Measurements from ENCODE around the gene WNT16. TPM values are rescaled to one million over a fixed set of nuclear protein-coding genes. Genes with fewer than 3 reads are reported as not detected.
"Not testable (repeated sequence)": the region's sequence is repeated elsewhere in the genome, so short reads cannot be mapped to it uniquely, and the experiment has no call there.

The WNT16 gene
- polyA plus RNA-seq, 3 donors, result not detected

DNA sequence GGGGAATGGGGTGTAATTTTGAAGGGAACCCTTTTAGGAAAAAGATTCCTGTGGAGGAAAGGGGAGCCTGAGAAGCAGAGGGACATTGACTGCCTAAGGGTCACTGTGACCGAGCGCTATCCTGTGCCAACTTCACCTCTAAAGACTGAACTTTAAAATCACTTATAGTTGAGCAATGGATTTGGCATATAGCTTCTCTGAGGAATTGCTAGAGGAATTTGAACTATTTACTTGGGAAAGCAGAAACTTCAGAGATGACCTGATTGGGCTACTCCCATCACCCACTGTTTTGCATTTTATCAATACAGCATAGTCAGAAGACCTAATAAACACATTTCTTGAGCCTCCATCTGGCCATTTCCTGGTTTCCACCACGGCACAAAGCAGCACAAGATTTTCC lies 23.7 kb upstream of the WNT16 start:
- no peak for DNase-seq (ENCODE audit: low read depth in 3 of 3, low spot score in 2 of 3)

DNA sequence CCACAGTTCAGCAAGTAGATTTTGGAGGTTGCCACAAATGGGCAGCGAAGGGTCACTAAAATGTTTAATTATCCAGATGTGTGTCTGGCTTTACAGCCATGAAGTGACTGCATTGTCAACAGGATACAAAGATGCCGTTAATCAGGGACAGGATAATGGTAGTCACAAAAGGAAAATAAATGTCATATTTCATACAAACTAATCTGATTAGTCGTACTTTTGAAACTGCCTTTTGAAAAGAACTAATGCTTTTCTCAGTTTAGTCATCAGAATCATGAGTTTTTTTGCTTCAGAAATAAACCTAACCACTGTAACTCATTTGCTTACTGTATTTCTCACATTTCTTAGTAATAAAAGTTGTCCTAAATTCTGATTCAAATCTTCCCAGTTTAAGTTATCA lies 22.2 kb upstream of the WNT16 start:
- DNase-seq (ENCODE audit: low read depth in 3 of 3, low spot score in 2 of 3), result no peak

DNA sequence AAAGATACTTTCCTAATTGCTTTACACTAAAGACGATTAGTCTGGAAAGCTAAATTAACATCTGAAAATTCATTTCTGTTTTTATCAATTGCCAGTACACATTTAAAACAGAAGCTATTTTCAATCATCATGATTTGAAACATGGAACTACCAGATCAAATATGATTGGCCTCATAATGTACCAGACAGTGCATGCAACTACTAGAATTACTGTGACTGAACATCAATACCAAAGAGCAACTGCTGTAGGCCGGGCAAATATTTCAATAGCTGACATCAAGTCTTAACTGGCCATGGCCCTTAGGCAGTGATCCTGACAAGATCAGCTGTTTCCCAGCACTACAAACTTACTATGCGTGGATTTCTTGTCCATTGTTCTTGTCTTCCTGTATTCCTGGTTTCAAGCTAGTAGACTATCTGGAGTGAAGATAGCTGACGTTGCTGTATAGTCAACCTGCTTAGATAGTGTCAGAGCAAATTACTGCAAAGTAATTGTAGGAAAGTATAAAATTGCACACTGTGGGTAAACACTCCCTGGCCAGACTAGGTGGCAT lies 21.7 kb upstream of the WNT16 start:
- DNase-seq (ENCODE audit: low read depth in 3 of 3, low spot score in 2 of 3), result no peak

DNA sequence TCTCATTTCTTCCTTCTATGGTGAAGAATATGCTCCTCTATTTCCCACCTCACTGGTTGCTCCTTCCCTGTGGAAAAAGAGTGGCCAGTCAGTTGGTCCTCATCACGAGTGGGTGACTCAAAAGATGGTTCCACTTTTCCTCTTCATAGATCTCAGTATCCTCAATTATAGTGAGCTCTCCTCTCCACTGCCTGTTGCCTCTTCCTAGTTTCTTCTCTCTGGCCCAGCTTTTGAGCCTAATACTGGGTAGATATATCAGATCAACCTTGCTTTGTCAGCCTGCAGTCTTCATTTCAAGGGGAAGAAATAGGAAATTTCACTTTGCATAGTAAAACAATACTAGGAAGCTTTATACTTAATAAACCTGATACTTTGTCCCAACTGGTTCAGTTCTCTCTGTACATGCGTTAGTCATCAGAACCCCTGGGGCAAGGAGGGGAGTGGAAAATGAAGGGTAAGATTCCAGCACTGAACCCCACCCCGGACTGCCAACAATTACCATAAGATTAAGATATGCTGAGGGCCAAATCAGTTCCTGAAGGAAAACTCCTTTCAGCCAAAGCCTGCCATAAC lies 15.5 kb upstream of the WNT16 start:
- DNase-seq (ENCODE audit: low read depth in 3 of 3, low spot score in 2 of 3), result no peak

DNA sequence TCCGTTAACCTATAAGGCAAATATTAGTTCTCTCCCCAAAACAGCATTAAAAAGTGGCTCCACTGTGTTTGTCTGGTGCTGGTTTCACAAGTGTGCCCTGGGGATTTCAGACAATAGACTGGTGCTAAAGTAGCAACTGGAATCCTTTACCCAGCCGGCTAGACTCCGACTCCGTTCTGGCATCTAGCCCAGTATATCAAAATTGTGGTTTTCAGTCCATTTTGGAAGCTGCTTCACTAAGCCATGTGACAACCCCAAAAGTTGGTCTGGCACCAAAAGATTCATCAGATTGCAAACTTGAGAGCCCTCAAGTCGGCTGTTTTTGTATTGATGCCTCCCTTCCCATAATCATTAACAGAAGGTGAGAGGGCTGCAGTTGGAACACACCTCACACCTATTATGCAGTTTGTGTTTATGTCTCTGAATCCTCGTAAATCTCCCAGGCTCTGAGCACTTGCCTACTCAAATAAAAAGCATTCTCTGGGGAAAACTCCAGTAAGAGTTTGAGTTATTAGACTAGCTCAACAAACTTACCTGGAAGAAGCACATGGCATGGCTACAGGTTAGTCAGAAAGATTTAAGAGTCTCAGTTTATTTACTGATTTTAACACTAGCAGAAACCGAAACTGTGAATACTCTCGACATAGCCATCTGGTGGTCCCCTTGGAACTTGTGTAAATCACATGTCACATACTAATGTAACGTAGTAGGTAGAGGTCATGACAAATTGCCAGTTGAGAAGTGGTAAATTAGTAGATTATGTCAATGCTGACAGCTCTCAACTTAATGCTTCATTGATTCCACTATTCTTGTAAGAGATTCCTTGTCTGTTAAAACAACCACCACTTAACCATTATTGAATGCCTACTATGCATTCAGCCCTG lies 14.8 kb upstream of the WNT16 start:
- no peak for DNase-seq (ENCODE audit: low read depth in 3 of 3, low spot score in 2 of 3)

DNA sequence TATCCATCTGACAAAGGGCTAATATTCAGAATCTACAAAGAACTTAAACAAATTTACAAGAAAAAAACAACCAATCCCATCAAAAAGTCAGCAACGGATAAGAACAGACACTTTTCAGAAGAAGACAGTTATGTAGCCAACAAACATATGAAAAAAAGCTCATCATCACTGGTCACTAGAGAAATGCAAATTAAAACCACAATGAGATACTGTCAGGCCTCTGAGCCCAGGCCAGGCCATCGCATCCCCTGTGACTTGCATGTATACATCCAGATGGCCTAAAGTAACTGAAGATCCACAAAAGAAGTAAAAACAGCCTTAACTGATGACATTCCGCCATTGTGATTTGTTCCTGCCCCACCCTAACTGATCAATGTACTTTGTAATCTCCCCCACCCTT lies 13.6 kb upstream of the WNT16 start:
- not testable (repeated sequence) for DNase-seq (ENCODE audit: low read depth in 3 of 3, low spot score in 2 of 3)

DNA sequence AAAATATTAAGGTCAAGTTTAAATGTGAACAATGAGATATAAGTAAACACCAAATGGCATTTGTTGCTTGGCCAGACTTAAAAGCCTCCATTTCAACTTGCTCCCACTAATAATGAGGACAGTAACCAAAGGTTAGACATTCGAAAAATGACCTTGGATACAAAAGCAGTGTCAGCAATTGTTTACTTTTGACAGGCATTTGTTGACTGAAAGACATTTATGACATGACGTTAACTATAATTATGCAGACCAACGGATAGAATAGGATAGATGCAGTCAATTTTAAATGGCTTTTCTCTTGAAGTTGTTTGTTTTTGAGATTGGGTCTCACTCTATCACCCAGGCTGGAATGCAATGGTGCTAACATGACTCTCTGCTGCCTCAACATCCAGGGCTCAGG lies 6.3 kb upstream of the WNT16 start:
- DNase-seq (ENCODE audit: low read depth in 3 of 3, low spot score in 2 of 3), result no peak

DNA sequence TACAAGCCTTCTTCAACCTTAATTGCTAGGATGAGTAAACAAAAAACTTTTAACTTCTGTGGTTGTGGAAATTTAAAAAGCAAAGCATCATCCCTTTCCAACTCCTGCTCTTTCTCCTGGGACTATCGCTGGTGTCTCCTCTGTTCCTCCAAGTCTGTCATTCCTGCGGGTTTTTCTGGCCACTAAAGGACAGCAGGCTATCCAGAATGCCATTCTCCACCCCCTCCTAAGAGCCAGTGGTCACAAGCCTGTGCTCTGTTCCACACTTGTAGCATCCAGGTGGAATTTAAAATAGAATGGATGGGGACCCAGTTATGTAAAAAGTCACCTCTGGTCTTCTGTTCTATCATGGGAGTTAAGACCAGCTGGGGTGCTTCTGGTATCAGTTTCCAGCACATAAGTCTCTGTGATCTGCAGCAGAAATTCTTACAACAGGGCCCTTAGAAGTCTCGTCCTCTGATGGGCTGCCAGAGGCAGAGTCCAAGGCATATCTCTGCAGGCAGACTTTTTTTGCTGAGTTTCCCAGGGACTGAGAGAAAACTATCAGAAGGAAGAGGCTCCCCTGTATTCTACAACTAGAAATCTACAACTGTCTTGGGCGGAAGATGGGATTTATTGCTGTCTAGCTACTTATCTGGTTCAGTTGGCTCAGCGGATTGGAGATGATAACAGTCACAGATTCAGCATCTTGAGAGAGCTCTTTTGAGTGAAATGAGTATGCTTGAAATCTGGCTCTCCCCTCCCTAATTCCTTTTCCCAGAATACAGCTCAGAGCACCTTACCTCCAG lies 5.1 kb upstream of the WNT16 start:
- DNase-seq (ENCODE audit: low read depth in 3 of 3, low spot score in 2 of 3), result no peak

DNA sequence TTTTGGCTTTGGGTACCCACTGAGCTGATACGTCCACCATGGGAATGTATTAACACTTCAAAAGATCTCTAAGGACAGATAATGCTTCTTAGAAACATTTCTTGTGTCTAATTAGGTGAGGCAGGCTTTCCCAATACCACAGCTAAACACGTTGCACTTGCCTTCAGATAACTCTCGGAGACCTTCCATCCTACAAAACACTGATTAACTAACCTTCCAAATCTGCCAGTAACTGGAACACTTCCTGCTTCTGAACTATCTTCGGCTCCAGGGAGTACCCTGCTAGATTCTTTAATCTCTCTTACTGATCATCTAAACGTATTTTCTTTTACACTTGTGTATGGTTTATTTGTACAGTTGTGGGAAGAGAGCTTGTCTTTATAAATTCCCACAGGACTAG lies 1.1 kb upstream of the WNT16 start:
- DNase-seq (ENCODE audit: low read depth in 3 of 3, low spot score in 2 of 3), result no peak

DNA sequence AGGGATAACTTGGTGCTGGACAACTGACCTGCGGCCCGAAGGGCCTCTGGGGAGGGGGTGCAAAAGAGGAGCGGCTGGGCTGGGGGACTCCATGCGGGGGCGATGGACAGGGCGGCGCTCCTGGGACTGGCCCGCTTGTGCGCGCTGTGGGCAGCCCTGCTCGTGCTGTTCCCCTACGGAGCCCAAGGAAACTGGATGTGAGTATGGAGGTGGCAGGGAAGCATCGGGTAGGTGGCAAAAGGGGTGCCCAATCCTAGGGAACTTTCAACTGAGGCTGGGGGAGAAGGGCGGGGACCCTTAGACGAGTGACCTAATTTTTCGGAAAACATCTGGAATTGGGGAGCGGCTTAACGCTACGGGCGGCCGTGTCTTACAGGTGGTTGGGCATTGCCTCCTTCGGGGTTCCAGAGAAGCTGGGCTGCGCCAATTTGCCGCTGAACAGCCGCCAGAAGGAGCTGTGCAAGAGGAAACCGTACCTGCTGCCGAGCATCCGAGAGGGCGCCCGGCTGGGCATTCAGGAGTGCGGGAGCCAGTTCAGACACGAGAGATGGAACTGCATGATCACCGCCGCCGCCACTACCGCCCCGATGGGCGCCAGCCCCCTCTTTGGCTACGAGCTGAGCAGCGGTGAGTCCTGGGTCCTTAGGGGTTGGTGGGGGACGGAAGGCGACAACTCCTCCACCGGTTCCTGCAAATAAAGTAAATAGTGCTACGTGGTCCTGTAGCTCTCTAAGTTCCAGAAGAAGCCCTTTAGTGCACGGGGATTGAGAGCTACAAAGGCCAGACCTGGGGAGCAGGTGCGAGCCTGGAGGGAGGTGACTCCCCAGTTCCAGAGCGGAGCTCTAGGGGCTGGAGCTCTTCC lies 622 bp downstream of the WNT16 start:
- DNase-seq (ENCODE audit: low read depth in 3 of 3, low spot score in 2 of 3), result no peak

DNA sequence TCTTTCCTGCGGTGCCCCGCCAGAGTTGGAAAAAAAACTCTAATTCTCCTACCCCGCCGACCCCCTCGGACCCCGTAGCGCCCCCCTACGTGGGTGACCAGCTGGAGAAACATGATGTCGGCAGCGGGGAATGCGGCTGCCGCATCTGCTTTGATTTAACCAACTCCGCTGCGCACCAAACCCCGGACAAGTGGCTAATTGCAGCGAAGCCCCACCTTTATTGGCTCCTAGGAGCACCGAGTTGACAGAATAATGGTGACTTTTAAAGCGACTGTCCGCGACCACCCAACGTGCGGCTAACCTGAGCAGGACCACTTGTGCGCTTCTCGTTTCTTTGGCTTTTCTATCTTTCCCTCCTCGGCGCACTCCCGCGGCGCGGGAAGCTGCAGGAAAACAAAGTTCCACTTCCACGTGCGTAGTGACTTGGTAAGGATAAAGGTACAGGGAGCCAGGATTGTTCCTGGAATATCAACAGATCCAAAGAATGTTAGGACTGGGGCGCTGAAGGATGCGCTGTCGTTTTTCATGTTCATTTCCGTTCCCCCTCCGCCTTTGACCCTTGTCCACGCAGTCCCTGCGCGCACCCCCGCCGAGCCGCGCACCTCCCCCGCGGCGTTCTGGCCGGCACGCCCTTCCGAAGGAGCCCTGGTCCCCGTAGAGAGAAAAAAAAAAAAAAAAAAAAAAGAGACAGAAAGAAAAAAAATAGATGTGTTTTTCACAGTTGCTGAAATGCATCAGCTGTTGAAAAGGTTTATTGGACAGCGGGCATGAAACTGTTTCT lies 1.4 kb downstream of the WNT16 start:
- no peak for DNase-seq (ENCODE audit: low read depth in 3 of 3, low spot score in 2 of 3)

DNA sequence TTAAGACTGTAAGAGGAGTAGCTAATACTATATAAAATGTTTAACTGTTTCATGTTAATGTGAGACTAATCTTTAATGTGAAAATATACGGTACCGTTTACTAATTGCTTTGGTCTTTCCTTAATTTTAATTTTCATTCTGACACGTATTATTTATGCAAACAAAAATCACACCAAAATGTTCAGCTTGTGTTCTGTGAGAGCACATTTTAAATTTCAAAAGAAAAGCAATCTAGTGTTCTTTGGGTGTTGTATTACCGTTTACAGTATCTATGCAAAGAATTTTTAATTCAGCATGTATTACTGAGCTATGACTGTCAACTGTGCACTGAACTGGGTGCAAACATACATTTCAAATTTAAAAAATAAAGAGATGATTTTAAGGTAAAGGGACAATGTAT lies 2.2 kb downstream of the WNT16 start:
- no peak for DNase-seq (ENCODE audit: low read depth in 3 of 3, low spot score in 2 of 3)

DNA sequence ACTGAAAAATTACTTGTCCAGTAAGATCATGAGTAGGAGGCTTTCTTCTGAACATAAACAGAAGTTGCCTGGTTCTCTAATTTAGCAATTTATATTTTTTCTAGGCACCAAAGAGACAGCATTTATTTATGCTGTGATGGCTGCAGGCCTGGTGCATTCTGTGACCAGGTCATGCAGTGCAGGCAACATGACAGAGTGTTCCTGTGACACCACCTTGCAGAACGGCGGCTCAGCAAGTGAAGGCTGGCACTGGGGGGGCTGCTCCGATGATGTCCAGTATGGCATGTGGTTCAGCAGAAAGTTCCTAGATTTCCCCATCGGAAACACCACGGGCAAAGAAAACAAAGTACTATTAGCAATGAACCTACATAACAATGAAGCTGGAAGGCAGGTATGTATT lies 2.8 kb downstream of the WNT16 start:
- DNase-seq (ENCODE audit: low read depth in 3 of 3, low spot score in 2 of 3), result no peak

DNA sequence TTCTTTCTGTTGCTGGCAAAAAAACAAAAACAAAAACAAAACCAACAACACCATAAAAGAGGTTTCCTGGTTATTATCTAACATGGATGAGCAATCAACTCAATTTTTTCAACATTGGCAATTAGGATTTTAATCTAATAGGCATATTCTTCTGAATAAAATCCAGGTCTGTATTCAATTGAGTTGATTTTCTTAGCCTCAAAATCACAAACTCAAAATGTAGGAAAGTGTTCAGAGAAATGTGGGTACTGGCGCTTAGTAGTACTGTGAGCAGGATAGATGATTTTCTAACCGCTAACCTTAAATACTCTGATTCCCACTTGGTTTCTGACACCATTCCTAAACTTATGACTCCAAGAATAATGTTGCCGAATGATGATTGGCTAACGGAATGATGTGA lies 5.6 kb downstream of the WNT16 start:
- DNase-seq (ENCODE audit: low read depth in 3 of 3, low spot score in 2 of 3), result no peak

DNA sequence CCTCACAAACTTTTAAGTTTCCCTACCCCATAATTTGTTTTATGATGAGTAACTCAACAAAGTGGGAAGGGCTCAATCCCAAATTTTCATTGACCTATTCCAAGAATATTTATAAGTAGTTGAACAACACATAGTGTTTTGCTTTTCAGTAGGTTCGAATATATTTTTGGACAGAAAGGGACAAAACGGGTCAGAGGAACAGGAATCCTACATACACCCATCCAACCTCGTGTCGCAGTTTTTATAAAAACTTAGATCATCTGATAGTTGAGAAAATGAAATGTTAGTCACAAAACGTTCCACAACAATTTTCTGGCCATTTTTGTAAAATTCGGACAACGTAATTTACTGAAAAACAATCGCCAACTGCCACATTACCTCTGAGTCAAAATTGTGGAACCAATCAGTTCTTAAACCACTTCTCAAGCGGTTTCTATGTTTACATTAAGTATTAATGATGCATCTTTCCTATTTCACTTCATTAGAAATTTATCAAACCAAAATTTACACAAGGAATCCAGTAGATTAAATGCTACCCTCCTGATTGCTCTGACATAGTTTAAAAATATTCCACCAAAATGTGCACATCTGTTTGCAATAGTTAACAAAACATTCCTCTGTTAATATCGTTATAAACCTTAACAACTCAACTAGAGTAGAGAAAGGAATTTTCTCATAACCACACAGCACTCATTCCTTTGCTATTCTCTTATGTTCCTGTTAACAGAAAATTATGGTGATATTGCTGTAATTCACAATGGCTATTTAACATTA lies 6.3 kb downstream of the WNT16 start:
- DNase-seq (ENCODE audit: low read depth in 3 of 3, low spot score in 2 of 3), result no peak

DNA sequence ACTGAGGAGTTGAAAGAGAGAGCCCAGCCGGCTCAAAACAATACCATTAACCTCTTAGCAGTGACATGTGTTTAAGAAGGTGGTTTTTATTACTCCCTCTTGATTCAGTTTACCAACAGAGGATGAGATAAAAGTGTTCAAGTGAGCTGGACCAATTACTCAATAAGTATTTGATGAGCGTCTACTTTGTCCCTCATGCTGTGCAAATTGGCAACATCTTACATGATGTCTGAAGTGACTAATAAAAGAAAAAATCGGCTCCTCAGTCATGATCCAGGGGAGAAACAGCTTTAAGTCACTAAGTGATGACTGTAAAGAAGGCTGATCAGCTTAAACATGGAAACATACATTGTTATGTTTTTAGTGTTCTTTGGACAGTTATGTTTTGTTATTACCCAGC lies 7.8 kb downstream of the WNT16 start:
- DNase-seq (ENCODE audit: low read depth in 3 of 3, low spot score in 2 of 3), result no peak

DNA sequence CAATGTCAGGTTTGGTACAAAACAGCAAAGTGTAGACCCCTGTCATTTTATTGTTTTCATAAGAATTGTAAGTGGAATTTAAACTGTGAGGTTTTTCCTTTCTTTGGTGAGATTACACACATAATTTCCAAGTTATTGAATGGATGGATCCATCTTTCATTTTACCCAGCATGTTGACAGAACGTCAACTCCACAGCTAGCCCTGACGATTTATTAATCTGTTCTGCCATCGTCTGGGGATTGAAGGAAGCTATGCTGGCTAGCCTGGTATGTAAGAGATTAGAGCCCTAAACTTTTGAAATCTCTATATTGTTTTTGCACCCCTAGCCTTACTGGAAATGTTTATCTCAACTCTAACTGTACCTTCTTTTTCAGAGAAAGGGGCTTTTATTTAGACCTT lies 8.6 kb downstream of the WNT16 start:
- no peak for DNase-seq (ENCODE audit: low read depth in 3 of 3, low spot score in 2 of 3)

DNA sequence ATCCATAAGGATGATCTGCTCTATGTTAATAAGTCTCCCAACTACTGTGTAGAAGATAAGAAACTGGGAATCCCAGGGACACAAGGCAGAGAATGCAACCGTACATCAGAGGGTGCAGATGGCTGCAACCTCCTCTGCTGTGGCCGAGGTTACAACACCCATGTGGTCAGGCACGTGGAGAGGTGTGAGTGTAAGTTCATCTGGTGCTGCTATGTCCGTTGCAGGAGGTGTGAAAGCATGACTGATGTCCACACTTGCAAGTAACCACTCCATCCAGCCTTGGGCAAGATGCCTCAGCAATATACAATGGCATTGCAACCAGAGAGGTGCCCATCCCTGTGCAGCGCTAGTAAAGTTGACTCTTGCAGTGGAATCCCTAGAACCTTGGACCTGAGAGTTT lies 10.3 kb downstream of the WNT16 start:
- no peak for DNase-seq (ENCODE audit: low read depth in 3 of 3, low spot score in 2 of 3)

DNA sequence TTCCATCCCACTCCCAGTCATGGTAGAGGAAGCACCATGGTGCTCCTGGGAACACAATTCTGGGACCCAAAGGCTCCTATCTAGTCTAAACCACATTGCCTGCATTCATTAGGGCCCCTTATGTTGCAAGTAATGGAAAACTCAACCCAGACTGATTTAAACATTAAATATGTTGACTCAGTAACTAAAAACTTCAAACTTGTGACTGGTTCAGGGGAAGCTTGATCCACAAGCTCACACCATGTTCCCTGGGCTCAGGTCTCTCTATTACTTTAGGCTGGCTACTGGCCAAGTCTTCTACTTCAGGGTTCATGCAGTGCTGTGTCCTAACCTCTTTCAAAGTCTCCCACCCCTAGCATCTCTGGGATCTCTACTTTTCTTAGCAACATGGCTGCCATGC lies 13.1 kb downstream of the WNT16 start:
- DNase-seq (ENCODE audit: low read depth in 3 of 3, low spot score in 2 of 3), result no peak
